GM19099 (cell line): ENCODE measurements around the gene GMDS.

ENCODE experiments used
- POLR2A ChIP-seq: IDR thresholded peaks from 3 replicates; pipeline ENCODE4 v1.6.1; 2011; ENCODE audit warnings: low read depth; ENCODE audit not compliant: insufficient read length; ENCODE audit errors: extremely low read depth

The GMDS gene

GRCh38 chr6:1602049-1602713 is 643.2 kb downstream of the GMDS start:
- TF ChIP-seq POLR2A = no peak

DNA sequence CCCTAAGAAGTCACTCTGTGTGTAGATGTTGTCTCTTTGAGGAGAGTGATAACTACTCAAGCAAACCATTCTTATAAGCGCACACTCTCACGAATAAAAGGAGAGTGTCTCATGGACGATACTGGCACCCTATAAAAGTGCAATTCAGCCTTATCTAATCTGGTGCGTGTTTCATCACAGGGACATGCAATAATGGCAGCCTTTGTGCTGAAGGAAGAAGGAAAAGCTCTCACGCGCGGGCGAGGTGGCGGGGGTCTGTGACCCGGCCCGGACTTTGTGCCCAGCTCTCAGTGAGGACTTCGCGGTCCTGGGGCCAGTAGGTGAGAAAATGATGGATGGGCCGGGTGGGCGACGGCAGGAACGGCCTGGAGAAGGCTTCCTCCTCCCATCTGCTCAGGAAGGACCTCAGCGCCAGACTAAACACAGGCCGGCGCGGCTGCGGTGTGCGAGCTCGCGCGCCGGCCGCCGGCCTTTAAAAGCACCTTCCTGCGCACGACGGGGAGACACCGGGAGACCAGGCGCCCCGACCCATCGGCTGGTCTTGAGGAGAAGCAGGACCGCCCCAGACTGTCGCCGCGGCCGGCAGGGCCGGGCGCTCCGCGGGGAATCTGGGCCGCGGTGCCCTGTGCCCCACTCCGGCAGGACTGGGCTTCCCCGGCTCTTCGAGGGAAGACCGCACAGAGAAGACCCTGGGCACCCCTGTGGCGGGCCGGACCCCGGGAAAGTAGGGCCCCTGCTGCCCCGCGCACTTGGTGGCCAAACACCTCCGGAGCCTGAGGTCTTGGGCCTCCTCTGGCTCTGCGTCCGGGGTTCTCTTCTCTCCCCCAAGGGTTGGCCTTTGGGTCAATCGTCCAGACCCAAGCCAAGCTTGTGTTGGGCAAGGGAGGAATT is 644.0 kb downstream of the GMDS start:
- TF ChIP-seq POLR2A = no peak

GRCh38 chr6:1600764-1601157 is 644.6 kb downstream of the GMDS start:
- no peak for TF ChIP-seq POLR2A

GRCh38 chr6:1600063-1600763 is 645.2 kb downstream of the GMDS start:
- no peak for TF ChIP-seq POLR2A

DNA sequence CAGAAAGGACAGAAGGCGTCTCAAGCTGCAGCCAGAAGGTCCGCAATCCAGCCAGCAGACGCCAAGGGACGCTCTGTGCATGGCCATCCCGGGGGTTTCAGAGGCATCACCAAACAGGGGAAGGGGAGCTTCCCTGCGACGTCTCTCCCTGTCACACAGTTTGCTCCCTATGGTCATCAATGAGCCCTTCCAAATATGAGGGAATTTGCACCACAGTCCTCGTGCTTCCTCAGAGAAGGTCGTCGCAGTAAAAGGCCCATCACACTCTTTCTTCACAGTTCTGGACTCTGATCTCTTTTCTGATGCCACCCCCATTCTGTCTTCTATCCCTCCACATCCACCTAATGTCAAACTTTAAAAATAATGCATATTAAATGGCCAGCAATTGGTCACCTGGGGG is 645.9 kb downstream of the GMDS start:
- TF ChIP-seq POLR2A = no peak

GRCh38 chr6:1598886-1599285 is 646.5 kb downstream of the GMDS start:
- TF ChIP-seq POLR2A = no peak

DNA sequence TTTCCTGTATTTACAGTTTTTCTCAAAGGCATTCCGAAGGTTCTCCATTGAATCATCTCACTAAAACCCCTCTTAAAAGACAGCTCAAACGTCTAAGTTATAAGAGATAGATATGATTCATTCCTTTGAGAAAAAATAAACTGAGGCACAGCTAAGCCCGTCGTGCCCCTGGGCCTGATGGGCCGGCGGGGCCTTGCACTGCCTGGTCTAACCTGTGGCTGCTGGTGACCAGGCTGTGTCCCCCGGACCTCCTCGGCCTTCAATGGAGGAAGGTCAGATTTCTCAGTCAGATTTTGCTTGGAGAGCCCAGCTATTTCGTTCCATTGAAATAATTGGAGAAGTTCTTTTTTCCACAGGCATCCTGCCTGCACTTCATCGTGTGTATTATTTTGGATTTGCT is 647.0 kb downstream of the GMDS start:
- TF ChIP-seq POLR2A = no peak

- no peak for TF ChIP-seq POLR2A
Observed at GRCh38 chr6:1597924-1598323, 647.5 kb downstream of the GMDS start.

DNA sequence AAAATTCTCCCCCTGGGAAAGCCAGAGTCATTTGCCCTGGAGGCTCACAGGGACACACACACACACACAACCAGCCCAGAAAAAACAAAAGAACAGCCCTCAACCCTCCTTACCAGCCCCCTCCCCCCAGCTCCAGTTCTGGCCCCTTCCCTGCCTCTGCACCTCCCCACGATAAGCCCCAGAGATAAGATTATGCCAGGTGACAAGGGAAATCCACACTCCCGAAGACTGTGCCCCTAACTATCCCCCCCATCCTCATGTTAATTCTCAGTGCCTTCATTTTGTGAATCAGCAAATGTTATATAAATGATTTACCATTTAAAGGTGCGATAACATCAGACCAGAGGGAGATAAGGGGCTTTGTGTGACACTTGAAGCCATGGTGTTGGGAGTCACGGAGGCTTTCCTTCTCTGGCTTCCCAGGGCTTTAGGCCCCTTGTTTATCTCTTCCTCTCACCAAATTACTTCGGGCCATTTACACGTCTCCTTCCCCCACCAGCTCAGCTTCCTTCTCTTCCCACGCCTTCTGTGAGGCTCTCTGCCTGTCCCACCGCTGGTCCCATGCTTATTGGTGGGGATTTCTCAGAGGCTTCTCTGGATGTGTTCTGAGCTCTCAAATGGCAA is 648.2 kb downstream of the GMDS start:
- TF ChIP-seq POLR2A = no peak

- TF ChIP-seq POLR2A = no peak
Observed at GRCh38 chr6:1596088-1596852, 649.1 kb downstream of the GMDS start.

GRCh38 chr6:1595271-1596087 is 649.9 kb downstream of the GMDS start:
- TF ChIP-seq POLR2A = no peak

GRCh38 chr6:1594445-1595200 is 650.8 kb downstream of the GMDS start:
- no peak for TF ChIP-seq POLR2A

DNA sequence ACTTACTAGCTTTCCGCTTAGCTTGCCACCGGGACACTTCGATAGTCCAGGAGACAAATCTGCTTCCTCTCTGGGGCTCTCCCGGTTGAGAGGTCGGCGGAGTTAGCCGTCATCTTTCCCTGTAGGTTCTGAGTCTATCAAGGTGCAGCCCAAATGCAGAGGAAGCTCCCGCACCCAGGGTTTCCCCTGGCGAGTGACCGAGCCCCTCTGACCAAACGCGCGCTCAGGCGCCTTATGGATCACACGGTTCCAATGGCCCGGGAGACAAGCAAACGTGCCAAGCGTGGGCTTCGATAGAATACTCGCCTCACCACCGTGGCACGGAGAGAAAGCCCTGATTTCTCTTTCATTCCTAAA is 651.5 kb downstream of the GMDS start:
- no peak for TF ChIP-seq POLR2A
